HepG2 (cell line): ENCODE results near the gene ITSN2. TPM values are rescaled to one million over a fixed set of nuclear protein-coding genes. Genes with fewer than 3 reads are reported as not detected.

Experiments
- ASH2L ChIP-seq: fragments of 300-600, 200-600 bp; sonication (generic); IDR thresholded peaks from 2 replicates; pipeline ENCODE4 v1.7.0; 2017; ENCODE audit warnings: low read depth, mild to moderate bottlenecking, moderate library complexity, mixed read lengths, low read length; ENCODE audit not compliant: insufficient read length
- KAT2B ChIP-seq: fragments of 150-350 bp; IDR thresholded peaks from 2 replicates; pipeline ENCODE4 v1.6.1; 2014; ENCODE audit warnings: low read depth, low read length, borderline replicate concordance
- KLF16 ChIP-seq, 2 experiments: sonication (generic) in 1 of 2; formaldehyde crosslinking in 1 of 2; IDR thresholded peaks; 2 replicates each; pipeline versions ENCODE4 v1.6.1 to v1.8.0; 2016 to 2023; ENCODE audit warnings: missing genetic modification reagents in 2 of 2, missing compliant biosample characterization in 1 of 2
- KMT2A ChIP-seq: sonication (generic); formaldehyde crosslinking; IDR thresholded peaks from 2 replicates; pipeline ENCODE4 v1.4.0; 2020; ENCODE audit warnings: missing genetic modification reagents
- MED8 ChIP-seq: sonication (generic); formaldehyde crosslinking; IDR thresholded peaks from 2 replicates; pipeline ENCODE4 v1.8.1; 2023; ENCODE audit warnings: mild to moderate bottlenecking, missing genetic modification reagents; ENCODE audit not compliant: insufficient replicate concordance
- SNAPC2 ChIP-seq: sonication (generic); formaldehyde crosslinking; IDR thresholded peaks from 2 replicates; pipeline ENCODE4 v1.8.1; 2022; ENCODE audit warnings: mild to moderate bottlenecking, missing genetic modification reagents
- SRSF9 ChIP-seq: fragments of 200-400 bp; formaldehyde crosslinking; IDR thresholded peaks from 2 replicates; pipeline ENCODE4 v1.6.1; 2018; ENCODE audit warnings: borderline replicate concordance, mild to moderate bottlenecking, low read depth, low read length; ENCODE audit not compliant: insufficient read depth, poor library complexity, severe bottlenecking
- TCF12 ChIP-seq, 2 experiments: fragments of 450-650 bp in 1 of 2; sonication (generic) in 1 of 2; formaldehyde crosslinking in 1 of 2; IDR thresholded peaks; 2 replicates each; pipeline versions ENCODE4 v1.6.1 to v1.8.0; 2017 to 2022; ENCODE audit warnings: antibody characterized with exemption in 1 of 2, mild to moderate bottlenecking in 1 of 2, missing genetic modification reagents in 1 of 2, moderate library complexity in 1 of 2
- ZEB1 ChIP-seq: IDR thresholded peaks from 2 replicates; pipeline ENCODE4 v1.6.1; 2012; ENCODE audit warnings: mild to moderate bottlenecking, low read depth, inconsistent platforms; ENCODE audit not compliant: insufficient replicate concordance
- ZFP36 ChIP-seq: fragments of 150-350 bp; IDR thresholded peaks from 2 replicates; pipeline ENCODE4 v1.6.1; 2018; ENCODE audit warnings: borderline replicate concordance, low read length, low read depth; ENCODE audit not compliant: partially characterized antibody
- ZNF260 ChIP-seq: sonication (generic); formaldehyde crosslinking; IDR thresholded peaks from 2 replicates; pipeline ENCODE4 v1.4.0; 2020; ENCODE audit warnings: missing genetic modification reagents, low read depth, mild to moderate bottlenecking, borderline replicate concordance
- ZNF782 ChIP-seq: sonication (generic); formaldehyde crosslinking; IDR thresholded peaks from 2 replicates; pipeline ENCODE4 v1.4.0; 2020; ENCODE audit warnings: missing genetic modification reagents, mild to moderate bottlenecking, borderline replicate concordance
- polyA plus RNA-seq, 8 experiments: library from polyadenylated mRNA; depleted of rRNA in 3 of 8; stranded (reverse) in 7 of 8; unstranded in 1 of 8; fragments of >200 nt; fragmentation: Illumina TruSeq in 4 of 8; extraction: Trizol in 4 of 8; gene quantifications; 2 replicates each; pipeline versions ENCODE4 v1.2.1 to v1.2.3, GENCODE V29; 2011 to 2016; ENCODE audit warnings: low read depth in 4 of 8, missing spikeins in 1 of 8, mixed read lengths in 1 of 8; ENCODE audit not compliant: insufficient read depth in 1 of 8
- total RNA-seq, 5 experiments: library from RNA; depleted of rRNA; stranded (reverse); fragments of >200 nt; fragmentation: Illumina TruSeq; extraction: Trizol; gene quantifications; 2 replicates each; pipeline ENCODE4 v1.2.3, GENCODE V29; 2016; ENCODE audit warnings: low read depth in 1 of 5
- TF ChIP-seq, protein P1 (sequence below): sonication (generic); formaldehyde crosslinking; IDR thresholded peaks from 2 replicates; pipeline ENCODE4 v1.5.0; 2020; ENCODE audit warnings: mild to moderate bottlenecking, missing genetic modification reagents
- TF ChIP-seq, protein P2 (sequence below): sonication (generic); formaldehyde crosslinking; IDR thresholded peaks from 2 replicates; pipeline ENCODE4 v1.4.0; 2020; ENCODE audit warnings: missing genetic modification reagents, mild to moderate bottlenecking, borderline replicate concordance
- TF ChIP-seq, protein P3 (sequence below): sonication (generic); formaldehyde crosslinking; IDR thresholded peaks from 2 replicates; pipeline ENCODE4 v1.4.0; 2020; ENCODE audit warnings: mild to moderate bottlenecking, missing genetic modification reagents
- TF ChIP-seq, protein P4 (sequence below): sonication (generic); formaldehyde crosslinking; conservative IDR thresholded peaks from 2 replicates; pipeline ENCODE4 v1.8.1; 2023; ENCODE audit warnings: missing genetic modification reagents

Gene ITSN2
- total and polyA plus RNA-seq, 2 of the 13 experiments (the other 11 are each of a cell fraction or from before 2014, with no cell fraction given), result 26.0 to 26.6 TPM

DNA sequence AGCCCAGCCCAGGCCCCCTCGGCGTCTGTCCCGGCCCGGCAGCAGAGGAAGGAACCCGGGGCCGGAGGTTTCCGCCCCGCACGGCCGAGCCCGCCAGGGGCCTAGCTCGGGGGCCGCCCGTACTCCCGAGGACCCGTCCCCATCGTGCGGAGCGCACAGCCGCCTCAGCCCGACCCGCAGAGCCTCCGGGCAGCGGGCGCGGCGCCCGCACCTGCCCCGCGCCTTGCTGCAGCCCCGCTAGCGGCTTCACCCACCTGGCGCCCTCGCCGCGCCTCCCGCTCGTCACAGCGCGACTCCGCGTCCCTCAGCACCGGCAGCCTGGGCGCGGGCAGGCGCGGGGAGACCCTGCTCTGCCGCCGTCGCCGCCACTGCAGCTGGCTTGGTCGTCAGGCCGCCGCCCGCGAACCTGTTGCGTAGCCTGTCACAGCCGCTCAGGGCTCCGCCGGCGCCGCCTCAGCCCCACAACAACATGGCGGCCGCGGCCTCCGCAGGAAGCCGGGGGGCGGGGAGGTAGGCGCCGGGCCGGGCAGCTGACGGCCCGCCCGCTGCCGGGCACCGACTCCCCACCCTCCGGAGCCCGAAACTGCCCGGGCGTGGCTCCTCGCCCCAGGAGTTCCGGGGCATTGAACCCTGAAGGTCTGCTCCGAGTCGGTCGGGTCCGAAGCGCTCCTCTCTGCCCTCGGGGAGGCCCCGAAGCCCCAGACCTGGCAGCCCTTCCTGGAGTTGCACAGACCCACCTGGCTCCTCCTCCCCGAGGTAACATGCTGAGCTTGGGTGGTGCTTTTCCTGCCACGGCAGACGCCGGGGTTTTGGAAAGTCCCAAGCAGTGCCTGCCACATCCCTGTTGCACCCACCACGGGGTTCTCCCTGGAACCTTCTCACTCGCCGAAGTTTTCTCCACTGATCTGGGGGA lies at the start of gene ITSN2 (continued):
- TF ChIP-seq, protein P1, sequence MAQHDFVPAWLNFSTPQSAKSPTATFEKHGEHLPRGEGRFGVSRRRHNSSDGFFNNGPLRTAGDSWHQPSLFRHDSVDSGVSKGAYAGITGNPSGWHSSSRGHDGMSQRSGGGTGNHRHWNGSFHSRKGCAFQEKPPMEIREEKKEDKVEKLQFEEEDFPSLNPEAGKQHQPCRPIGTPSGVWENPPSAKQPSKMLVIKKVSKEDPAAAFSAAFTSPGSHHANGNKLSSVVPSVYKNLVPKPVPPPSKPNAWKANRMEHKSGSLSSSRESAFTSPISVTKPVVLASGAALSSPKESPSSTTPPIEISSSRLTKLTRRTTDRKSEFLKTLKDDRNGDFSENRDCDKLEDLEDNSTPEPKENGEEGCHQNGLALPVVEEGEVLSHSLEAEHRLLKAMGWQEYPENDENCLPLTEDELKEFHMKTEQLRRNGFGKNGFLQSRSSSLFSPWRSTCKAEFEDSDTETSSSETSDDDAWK (CRISPR knock-in tag), result no peak
- TF ChIP-seq TCF12 (IDR thresholded peaks at IDR 0.05), result no peak
- TF ChIP-seq TCF12 (CRISPR knock-in tag; IDR thresholded peaks at IDR 0.05), result no peak
- TF ChIP-seq, protein P2, sequence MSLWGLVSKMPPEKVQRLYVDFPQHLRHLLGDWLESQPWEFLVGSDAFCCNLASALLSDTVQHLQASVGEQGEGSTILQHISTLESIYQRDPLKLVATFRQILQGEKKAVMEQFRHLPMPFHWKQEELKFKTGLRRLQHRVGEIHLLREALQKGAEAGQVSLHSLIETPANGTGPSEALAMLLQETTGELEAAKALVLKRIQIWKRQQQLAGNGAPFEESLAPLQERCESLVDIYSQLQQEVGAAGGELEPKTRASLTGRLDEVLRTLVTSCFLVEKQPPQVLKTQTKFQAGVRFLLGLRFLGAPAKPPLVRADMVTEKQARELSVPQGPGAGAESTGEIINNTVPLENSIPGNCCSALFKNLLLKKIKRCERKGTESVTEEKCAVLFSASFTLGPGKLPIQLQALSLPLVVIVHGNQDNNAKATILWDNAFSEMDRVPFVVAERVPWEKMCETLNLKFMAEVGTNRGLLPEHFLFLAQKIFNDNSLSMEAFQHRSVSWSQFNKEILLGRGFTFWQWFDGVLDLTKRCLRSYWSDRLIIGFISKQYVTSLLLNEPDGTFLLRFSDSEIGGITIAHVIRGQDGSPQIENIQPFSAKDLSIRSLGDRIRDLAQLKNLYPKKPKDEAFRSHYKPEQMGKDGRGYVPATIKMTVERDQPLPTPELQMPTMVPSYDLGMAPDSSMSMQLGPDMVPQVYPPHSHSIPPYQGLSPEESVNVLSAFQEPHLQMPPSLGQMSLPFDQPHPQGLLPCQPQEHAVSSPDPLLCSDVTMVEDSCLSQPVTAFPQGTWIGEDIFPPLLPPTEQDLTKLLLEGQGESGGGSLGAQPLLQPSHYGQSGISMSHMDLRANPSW, result no peak
- TF ChIP-seq SRSF9, result no peak
- no peak for TF ChIP-seq ZNF260 (CRISPR knock-in tag)
- TF ChIP-seq, protein P3, sequence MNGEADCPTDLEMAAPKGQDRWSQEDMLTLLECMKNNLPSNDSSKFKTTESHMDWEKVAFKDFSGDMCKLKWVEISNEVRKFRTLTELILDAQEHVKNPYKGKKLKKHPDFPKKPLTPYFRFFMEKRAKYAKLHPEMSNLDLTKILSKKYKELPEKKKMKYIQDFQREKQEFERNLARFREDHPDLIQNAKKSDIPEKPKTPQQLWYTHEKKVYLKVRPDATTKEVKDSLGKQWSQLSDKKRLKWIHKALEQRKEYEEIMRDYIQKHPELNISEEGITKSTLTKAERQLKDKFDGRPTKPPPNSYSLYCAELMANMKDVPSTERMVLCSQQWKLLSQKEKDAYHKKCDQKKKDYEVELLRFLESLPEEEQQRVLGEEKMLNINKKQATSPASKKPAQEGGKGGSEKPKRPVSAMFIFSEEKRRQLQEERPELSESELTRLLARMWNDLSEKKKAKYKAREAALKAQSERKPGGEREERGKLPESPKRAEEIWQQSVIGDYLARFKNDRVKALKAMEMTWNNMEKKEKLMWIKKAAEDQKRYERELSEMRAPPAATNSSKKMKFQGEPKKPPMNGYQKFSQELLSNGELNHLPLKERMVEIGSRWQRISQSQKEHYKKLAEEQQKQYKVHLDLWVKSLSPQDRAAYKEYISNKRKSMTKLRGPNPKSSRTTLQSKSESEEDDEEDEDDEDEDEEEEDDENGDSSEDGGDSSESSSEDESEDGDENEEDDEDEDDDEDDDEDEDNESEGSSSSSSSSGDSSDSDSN (CRISPR knock-in tag), result peak; percentile 97
- no peak for TF ChIP-seq ZFP36
- peak; percentile 91 for TF ChIP-seq ASH2L
- peak; percentile 68 for TF ChIP-seq MED8 (CRISPR knock-in tag)
- 0 out of 2 replicates have a peak, but pooled peaks have one; percentile 67 for TF ChIP-seq SNAPC2 (CRISPR knock-in tag)
- peak; percentile 72; the same call in 1 of the 2 replicates for TF ChIP-seq ZNF782 (CRISPR knock-in tag)
- peak in 1 of 2 experiments; percentile 47; a peak in 1 of 4 replicates for TF ChIP-seq KLF16 (CRISPR knock-in tag; IDR thresholded peaks at IDR 0.05)
- no peak for TF ChIP-seq KAT2B
- peak; percentile 86; the same call in 1 of the 2 replicates for TF ChIP-seq KMT2A (CRISPR knock-in tag)
- no peak for TF ChIP-seq ZEB1
- TF ChIP-seq, protein P4, sequence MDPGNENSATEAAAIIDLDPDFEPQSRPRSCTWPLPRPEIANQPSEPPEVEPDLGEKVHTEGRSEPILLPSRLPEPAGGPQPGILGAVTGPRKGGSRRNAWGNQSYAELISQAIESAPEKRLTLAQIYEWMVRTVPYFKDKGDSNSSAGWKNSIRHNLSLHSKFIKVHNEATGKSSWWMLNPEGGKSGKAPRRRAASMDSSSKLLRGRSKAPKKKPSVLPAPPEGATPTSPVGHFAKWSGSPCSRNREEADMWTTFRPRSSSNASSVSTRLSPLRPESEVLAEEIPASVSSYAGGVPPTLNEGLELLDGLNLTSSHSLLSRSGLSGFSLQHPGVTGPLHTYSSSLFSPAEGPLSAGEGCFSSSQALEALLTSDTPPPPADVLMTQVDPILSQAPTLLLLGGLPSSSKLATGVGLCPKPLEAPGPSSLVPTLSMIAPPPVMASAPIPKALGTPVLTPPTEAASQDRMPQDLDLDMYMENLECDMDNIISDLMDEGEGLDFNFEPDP (CRISPR knock-in tag), result no peak; the same call in 1 of the 2 replicates
